Transverse colon (tissue), 3 donors: ENCODE results near the gene CHST6.

Experiments used
- CTCF ChIP-seq, 5 experiments: fragments of 200-600 bp in 3 of 5; fragments of 450-650 bp in 2 of 5; sonication (generic) in 3 of 5; IDR thresholded peaks; 1 replicate in 2 of 5; 2 replicates in 3 of 5; pipeline ENCODE4 v1.5.1; 2016 to 2017; ENCODE audit warnings: antibody characterized with exemption in 5 of 5, inconsistent platforms in 3 of 5, mild to moderate bottlenecking in 2 of 5, moderate library complexity in 1 of 5
- POLR2A ChIP-seq: fragments of 450-650 bp; IDR thresholded peaks from one replicate; pipeline ENCODE4 v1.6.1; 2016; ENCODE audit warnings: antibody characterized with exemption, mild to moderate bottlenecking, moderate library complexity

- TF ChIP-seq CTCF (IDR thresholded peaks at IDR 0.05) (no peak), POLR2A (no peak)
Observed at GRCh38 chr16:75506574-75506973, 11.3 kb upstream of the CHST6 start.
